M059J (cell line): ENCODE results near the gene TTBK2. TPM values are rescaled to one million over a fixed set of nuclear protein-coding genes. Genes with fewer than 3 reads are reported as not detected.
"Not testable (repeated sequence)": the region's sequence is repeated elsewhere in the genome, so short reads cannot be mapped to it uniquely, and the experiment has no call there.

Experiments used
- DNase-seq: peaks from one replicate; pipeline ENCODE4 v3.0.0-alpha.2; 2012; ENCODE audit warnings: low read depth
- total RNA-seq: library from RNA; depleted of rRNA; stranded (reverse); fragments of >200 nt; shearing (Covaris generic); gene quantifications from 2 replicates; pipeline ENCODE4 v1.2.3, GENCODE V29; 2014

TTBK2 gene
- total RNA-seq, 1 experiment from 2014 or later, result 9.9 TPM

- not testable (repeated sequence) for DNase-seq
Observed at GRCh38 chr15:42761813-42762212, 158.8 kb downstream of the TTBK2 start.

- DNase-seq, result no peak
Observed at GRCh38 chr15:42760759-42761158, 159.8 kb downstream of the TTBK2 start.

GRCh38 chr15:42759093-42759492 is 161.5 kb downstream of the TTBK2 start:
- DNase-seq, result no peak

- DNase-seq, result no peak
Observed at GRCh38 chr15:42750306-42750705, 170.3 kb downstream of the TTBK2 start.

GRCh38 chr15:42749266-42749665 is 171.3 kb downstream of the TTBK2 start:
- DNase-seq, result no peak

- no peak for DNase-seq
Observed at GRCh38 chr15:42744195-42744594, 176.4 kb downstream of the TTBK2 start.

- no peak for DNase-seq
Observed at GRCh38 chr15:42742149-42742548, 178.4 kb downstream of the TTBK2 start.

- DNase-seq, result no peak
Observed at GRCh38 chr15:42741710-42742109, 178.9 kb downstream of the TTBK2 start.

GRCh38 chr15:42737529-42738328 is 182.8 kb downstream of the TTBK2 start:
- DNase-seq, result peak; percentile 52

GRCh38 chr15:42736793-42737528 is 183.6 kb downstream of the TTBK2 start, which contains the start of gene CDAN1:
TSS of gene CDAN1 (minus strand) at chr15:42737128. CDS start at chr15:42737102, 26 bp downstream.
- peak; percentile 81 for DNase-seq

GRCh38 chr15:42736178-42736792 is 184.3 kb downstream of the TTBK2 start:
- DNase-seq, result peak; percentile 19

GRCh38 chr15:42735382-42736165 is 185.0 kb downstream of the TTBK2 start:
- DNase-seq, result no peak

GRCh38 chr15:42734076-42734672 is 186.4 kb downstream of the TTBK2 start:
- no peak for DNase-seq

- no peak for DNase-seq
Observed at GRCh38 chr15:42733027-42733426, 187.6 kb downstream of the TTBK2 start.

- no peak for DNase-seq
Observed at GRCh38 chr15:42732095-42732827, 188.3 kb downstream of the TTBK2 start.

- DNase-seq, result no peak
Observed at GRCh38 chr15:42731461-42731860, 189.1 kb downstream of the TTBK2 start.

- no peak for DNase-seq
Observed at GRCh38 chr15:42730536-42730935, 190.0 kb downstream of the TTBK2 start.

- no peak for DNase-seq
Observed at GRCh38 chr15:42730135-42730534, 190.4 kb downstream of the TTBK2 start.

GRCh38 chr15:42729409-42729808 is 191.2 kb downstream of the TTBK2 start:
- DNase-seq, result no peak

- no peak for DNase-seq
Observed at GRCh38 chr15:42728972-42729371, 191.6 kb downstream of the TTBK2 start.

GRCh38 chr15:42728560-42728959 is 192.0 kb downstream of the TTBK2 start:
- no peak for DNase-seq
